Activated CD4-positive, CD25-positive, alpha-beta regulatory T cell treated with anti-CD3 and anti-CD28 coated beads, Interleukin-2, amount 50 U/mL, for 72 hours (primary cell): ENCODE results near the gene ADM.

Experiments
- DNase-seq: peaks from one replicate; pipeline ENCODE4 v3.0.0; 2021

Gene ADM

GRCh38 chr11:10329935-10330334 lies 25.1 kb downstream of the ADM start:
- no peak for DNase-seq

- no peak for DNase-seq
Measured at GRCh38 chr11:10331548-10332289, 26.8 kb downstream of the ADM start.

DNA sequence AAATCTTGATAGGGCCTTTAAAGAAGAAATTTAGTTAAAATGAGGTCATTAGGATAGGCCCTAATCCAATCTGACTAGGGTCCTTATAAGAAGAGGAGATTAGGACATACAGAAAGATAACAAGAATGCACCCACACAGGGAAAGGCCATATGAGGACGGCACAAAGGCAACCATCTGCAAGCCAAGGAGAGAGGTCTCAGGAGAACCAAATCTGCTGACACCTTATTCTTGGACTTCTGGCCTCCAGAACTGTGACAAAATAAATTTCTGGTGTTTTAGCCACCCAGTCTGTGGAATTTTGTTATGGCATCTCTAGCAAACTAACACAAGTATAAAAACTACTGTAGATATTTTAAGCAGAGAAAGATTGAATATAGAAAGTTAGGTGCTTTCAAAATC lies 28.6 kb downstream of the ADM start:
- no peak for DNase-seq

- no peak for DNase-seq
Measured at GRCh38 chr11:10338287-10338686, 33.4 kb downstream of the ADM start.

GRCh38 chr11:10348650-10349280 lies 43.9 kb downstream of the ADM start:
- DNase-seq = no peak

GRCh38 chr11:10349281-10349665 lies 44.4 kb downstream of the ADM start:
- DNase-seq = no peak

DNA sequence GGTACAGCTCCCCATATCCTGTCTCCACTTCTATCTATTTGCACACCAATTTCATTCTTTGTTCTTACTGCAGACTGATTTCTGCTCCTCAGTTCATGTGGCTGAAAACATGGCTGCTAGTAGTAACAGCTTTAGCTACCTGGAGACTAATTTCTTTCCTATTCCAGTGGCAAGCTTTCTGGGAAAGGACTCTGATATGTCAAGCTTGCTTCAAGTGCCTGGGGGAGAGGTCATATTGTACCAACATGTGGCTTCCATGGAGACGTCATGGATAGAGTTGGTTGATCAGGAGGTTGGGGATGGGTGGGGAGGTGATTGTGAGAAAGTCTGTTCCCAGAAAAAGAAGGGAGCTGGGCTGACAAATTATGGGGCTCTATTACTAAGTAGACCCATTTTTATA lies 44.9 kb downstream of the ADM start:
- no peak for DNase-seq

DNA sequence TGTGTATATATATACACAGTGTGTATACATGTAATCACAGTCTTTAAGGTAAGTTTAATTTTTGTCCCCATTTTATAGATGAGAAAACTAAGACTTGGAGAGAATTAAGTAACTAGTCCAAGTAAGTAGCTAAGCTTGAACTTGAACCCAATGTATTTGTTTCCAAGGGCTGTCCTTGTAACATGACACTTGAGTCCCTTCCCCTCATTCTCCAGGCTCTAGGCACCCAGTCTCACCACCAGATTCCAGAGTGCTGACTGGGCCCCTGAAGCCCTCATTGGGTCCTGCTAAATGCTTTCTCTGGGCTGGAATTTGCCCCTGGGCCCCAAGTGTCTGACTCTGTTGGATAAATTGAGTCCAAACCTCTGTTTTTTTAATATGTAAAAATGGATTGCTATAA lies 45.5 kb downstream of the ADM start:
- no peak for DNase-seq

- no peak for DNase-seq
Measured at GRCh38 chr11:10351435-10351764, 46.5 kb downstream of the ADM start.

- no peak for DNase-seq
Measured at GRCh38 chr11:10351765-10352641, 47.1 kb downstream of the ADM start.

GRCh38 chr11:10352921-10353550 lies 48.2 kb downstream of the ADM start:
- no peak for DNase-seq

DNA sequence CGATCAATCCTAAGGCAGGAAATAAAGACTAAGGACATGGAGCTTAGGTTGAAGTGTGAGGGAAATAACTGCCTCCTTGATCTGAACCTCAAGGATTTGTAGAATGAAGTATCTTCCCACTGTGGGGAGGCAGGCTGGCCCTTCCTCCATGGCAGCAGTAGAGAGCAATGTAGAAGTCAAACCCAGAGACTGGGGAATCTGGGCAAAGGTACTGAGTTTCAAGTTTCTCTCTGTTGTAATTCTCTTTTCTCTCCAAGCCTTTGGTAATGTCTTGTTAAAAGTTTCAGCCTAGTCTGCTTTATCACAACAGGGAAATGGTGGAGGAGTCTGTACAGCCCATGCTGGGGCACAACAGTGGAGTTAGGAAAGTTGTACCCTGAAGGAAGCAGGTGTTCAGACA lies 49.5 kb downstream of the ADM start:
- DNase-seq = no peak

DNA sequence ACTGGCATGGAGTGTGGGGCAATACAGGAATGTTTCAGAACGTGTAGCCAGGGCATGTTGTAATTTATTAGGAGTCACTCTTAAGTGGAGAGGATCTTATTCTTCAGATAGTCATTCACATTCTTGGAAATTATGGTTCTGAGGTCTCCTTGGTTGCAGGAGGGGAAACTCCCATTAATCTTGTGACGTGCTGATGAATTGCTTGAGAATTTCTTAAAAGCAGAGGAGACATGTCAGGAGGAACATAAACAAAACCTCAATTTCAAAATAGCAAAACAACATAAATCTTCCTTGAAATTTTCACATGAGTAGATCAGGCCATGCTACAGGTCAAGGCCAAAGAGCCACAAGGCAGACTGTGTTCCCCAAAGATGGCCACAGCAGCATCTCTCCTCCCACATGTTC lies 50.4 kb downstream of the ADM start:
- no peak for DNase-seq

- no peak for DNase-seq
Measured at GRCh38 chr11:10356161-10356560, 51.3 kb downstream of the ADM start.
